Thyroid gland (tissue), 4 donors: ENCODE data around the gene YWHAQ.

Experiments used
- CTCF ChIP-seq, 6 experiments: fragments of 200-600 bp in 3 of 6; fragments of 450-650 bp in 3 of 6; sonication (generic) in 3 of 6; IDR thresholded peaks; one replicate each; pipeline ENCODE4 v1.5.1; 2016 to 2019; ENCODE audit warnings: antibody characterized with exemption in 6 of 6, mild to moderate bottlenecking in 2 of 6, inconsistent platforms in 1 of 6, moderate library complexity in 1 of 6
- POLR2A ChIP-seq, 2 donors: fragments of 450-650 bp; IDR thresholded peaks; one replicate each; pipeline ENCODE4 v1.6.1; 2017; ENCODE audit warnings: antibody characterized with exemption in 2 of 2, mild to moderate bottlenecking in 2 of 2, moderate library complexity in 1 of 2

GRCh38 chr2:9614562-9614961 is 16.2 kb downstream of the YWHAQ start:
- no peak for TF ChIP-seq CTCF (IDR thresholded peaks at IDR 0.05)
- no peak for TF ChIP-seq POLR2A (IDR thresholded peaks at IDR 0.05)
